ENCODE measurements around the gene TRAIP. TPM values are rescaled to one million over a fixed set of nuclear protein-coding genes. Genes with fewer than 3 reads are reported as not detected.
A peak's percentile ranks its signal among the peaks of the same experiment; 100 is the strongest.

TRAIP gene
- total RNA-seq, 1 donor = 1.4 TPM

DNA sequence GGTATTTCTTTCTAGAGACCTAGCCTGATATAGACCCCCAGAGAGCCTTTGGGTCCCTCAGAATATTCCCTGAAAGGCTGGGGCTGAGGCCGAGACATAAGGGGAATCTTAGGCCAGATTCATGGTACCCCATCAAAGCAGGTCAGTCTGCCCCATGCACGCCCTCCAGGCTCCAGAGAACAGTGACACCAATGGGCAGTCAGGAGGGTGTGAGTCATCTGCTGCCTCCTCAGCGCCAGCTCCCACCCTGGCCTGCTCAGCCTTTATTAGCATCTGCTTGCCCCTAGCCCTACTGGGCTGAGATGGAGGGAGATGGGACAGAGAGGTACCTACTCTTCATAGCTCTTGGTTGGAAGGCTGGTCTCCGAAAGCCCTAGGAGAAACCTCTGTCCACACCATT is 27.6 kb upstream of the TRAIP start:
- peak; percentile 95 for DNase-seq (ENCODE audit: insufficient read length, low spot score, missing footprints)
- TF ChIP-seq, protein P1, sequence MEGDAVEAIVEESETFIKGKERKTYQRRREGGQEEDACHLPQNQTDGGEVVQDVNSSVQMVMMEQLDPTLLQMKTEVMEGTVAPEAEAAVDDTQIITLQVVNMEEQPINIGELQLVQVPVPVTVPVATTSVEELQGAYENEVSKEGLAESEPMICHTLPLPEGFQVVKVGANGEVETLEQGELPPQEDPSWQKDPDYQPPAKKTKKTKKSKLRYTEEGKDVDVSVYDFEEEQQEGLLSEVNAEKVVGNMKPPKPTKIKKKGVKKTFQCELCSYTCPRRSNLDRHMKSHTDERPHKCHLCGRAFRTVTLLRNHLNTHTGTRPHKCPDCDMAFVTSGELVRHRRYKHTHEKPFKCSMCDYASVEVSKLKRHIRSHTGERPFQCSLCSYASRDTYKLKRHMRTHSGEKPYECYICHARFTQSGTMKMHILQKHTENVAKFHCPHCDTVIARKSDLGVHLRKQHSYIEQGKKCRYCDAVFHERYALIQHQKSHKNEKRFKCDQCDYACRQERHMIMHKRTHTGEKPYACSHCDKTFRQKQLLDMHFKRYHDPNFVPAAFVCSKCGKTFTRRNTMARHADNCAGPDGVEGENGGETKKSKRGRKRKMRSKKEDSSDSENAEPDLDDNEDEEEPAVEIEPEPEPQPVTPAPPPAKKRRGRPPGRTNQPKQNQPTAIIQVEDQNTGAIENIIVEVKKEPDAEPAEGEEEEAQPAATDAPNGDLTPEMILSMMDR (IDR thresholded peaks at IDR 0.05; ENCODE audit: extremely low read depth, low read depth, low read length) = no peak
- H2AFZ ChIP-seq (ENCODE audit: low read length) = no peak overlapping the region

DNA sequence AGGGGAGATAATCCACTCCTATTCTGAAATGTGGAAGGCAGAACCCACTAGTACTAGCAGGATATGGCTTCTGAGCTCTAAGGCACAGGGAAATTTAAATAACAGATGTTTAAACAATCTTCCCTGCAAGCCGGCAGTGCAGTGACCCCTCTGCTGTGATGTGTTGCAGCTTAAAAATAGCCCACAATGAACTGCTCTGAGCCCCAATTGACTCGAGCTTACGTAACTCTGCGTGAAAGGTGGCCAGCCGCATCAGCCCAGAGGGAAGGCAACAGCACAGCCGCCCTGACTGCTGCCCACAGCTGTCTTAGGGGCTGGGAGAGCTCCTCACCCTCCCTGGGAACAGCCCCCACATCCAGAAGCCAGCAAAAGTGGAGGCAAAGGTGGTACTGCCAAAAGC is 25.8 kb upstream of the TRAIP start:
- Histone ChIP-seq H3K4me2 (ENCODE audit: insufficient read depth, low read length) (no peak overlapping the region), H2AFZ (ENCODE audit: low read length) (no peak overlapping the region)

More for the DNA sequence above, 27.6 kb upstream of the TRAIP start:
- Histone ChIP-seq H3K36me3 (ENCODE audit: insufficient read depth, low read length) (no peaks in the 10 kb centered on the region), H3K27ac (ENCODE audit: low read depth, low read length) (no peak overlapping the region), H3K9me3 (ENCODE audit: low read depth, low read length) (no peaks in the 10 kb centered on the region), H3K4me3 (ENCODE audit: insufficient read depth, low read length) (no peak overlapping the region), H3K79me2 (ENCODE audit: insufficient read depth, low read length) (no peaks in the 10 kb centered on the region), H3K4me2 (ENCODE audit: insufficient read depth, low read length) (no peak overlapping the region), H3K27me3 (ENCODE audit: insufficient read depth, low read length) (peaks cover 15% of the 10 kb centered on the region), H3K4me1 (ENCODE audit: insufficient read depth, low read length) (no peaks in the 10 kb centered on the region), H4K20me1 (ENCODE audit: insufficient read depth, low read length) (no peaks in the 10 kb centered on the region)

DNA sequence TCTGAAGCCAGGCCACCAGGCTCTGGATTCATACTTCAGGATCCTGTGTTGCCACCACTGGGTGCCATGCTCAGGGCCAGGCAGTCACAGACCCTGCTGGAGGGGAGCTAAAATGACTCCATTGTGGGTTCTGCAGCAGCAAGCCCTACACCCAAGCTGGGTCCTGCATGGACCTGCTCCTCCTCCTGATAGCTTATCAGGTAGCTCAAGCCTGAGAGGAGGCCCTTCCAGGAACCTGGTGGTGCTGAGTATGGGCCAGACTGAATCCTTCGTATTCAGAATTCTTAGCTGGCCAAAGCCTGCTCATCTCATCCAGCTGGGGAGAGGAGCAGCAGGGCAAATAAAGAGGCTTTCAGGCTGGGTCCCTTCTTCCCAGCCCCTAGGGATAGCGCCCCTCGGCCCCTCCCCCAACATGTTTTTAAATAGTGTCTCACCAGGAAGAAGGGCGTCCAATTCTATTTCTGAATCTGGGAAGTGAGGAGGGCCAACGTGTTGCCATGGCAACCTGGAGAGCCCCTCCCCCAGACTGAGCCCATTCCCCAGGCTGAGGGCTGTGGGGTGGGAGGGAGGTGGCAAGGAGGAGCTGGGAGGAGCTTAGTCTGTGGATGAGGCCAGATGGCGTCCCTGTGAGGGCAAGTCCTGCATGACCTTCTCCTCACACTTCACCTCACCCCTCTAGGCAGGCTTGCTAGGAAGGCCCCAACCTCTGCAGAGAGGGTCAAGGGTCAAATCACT is 24.4 kb upstream of the TRAIP start:
- no peaks in the 10 kb centered on the region for H3K9me3 ChIP-seq (ENCODE audit: low read depth, low read length)
- no peaks in the 10 kb centered on the region for H4K20me1 ChIP-seq (ENCODE audit: insufficient read depth, low read length)
- no peak overlapping the region for H3K4me3 ChIP-seq (ENCODE audit: insufficient read depth, low read length)
- no peaks in the 10 kb centered on the region for H3K4me1 ChIP-seq (ENCODE audit: insufficient read depth, low read length)
- TF ChIP-seq, protein P1 (IDR thresholded peaks at IDR 0.05; ENCODE audit: extremely low read depth, low read depth, low read length) = no peak
- H3K27me3 ChIP-seq (ENCODE audit: insufficient read depth, low read length) = peaks cover 15% of the 10 kb centered on the region
- DNase-seq (ENCODE audit: insufficient read length, low spot score, missing footprints) = no peak
- no peaks in the 10 kb centered on the region for H3K79me2 ChIP-seq (ENCODE audit: insufficient read depth, low read length)
- no peak overlapping the region for H3K4me2 ChIP-seq (ENCODE audit: insufficient read depth, low read length)
- H3K36me3 ChIP-seq (ENCODE audit: insufficient read depth, low read length) = no peaks in the 10 kb centered on the region
- H2AFZ ChIP-seq (ENCODE audit: low read length) = no peak overlapping the region
- H3K27ac ChIP-seq (ENCODE audit: low read depth, low read length) = no peak overlapping the region

More for the DNA sequence above, 25.8 kb upstream of the TRAIP start:
- H3K9me3 ChIP-seq (ENCODE audit: low read depth, low read length) = no peaks in the 10 kb centered on the region
- H3K27me3 ChIP-seq (ENCODE audit: insufficient read depth, low read length) = peaks cover 15% of the 10 kb centered on the region
- H3K79me2 ChIP-seq (ENCODE audit: insufficient read depth, low read length) = no peaks in the 10 kb centered on the region
- no peak for DNase-seq (ENCODE audit: insufficient read length, low spot score, missing footprints)
- no peaks in the 10 kb centered on the region for H3K4me1 ChIP-seq (ENCODE audit: insufficient read depth, low read length)
- no peaks in the 10 kb centered on the region for H3K36me3 ChIP-seq (ENCODE audit: insufficient read depth, low read length)
- TF ChIP-seq, protein P1 (IDR thresholded peaks at IDR 0.05; ENCODE audit: extremely low read depth, low read depth, low read length) = no peak
- H4K20me1 ChIP-seq (ENCODE audit: insufficient read depth, low read length) = no peaks in the 10 kb centered on the region
- no peak overlapping the region for H3K4me3 ChIP-seq (ENCODE audit: insufficient read depth, low read length)
- H3K27ac ChIP-seq (ENCODE audit: low read depth, low read length) = no peak overlapping the region

DNA sequence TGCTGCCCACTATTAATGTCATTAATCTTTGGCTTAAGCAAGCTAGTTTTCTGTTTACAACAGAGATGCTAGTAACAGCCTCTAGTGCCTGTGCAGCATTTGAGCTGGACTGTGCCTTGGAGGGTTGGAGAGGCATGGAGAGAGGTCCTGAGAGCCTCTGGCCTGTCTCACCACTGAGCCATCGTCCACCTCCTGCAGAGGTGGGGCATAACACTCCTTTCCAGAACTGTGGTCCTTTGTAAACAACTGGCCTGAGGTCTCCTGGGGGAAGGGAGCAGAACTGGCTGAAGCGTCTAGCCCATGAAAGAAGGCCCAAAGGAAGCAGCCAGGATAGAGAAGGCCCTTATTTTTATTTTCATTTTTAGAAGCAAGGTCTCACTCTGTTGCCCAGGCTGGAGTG is 23.4 kb upstream of the TRAIP start:
- TF ChIP-seq, protein P1 (IDR thresholded peaks at IDR 0.05; ENCODE audit: extremely low read depth, low read depth, low read length) = no peak
- Histone ChIP-seq H4K20me1 (ENCODE audit: insufficient read depth, low read length) (no peaks in the 10 kb centered on the region), H3K4me2 (ENCODE audit: insufficient read depth, low read length) (no peak overlapping the region), H3K27me3 (ENCODE audit: insufficient read depth, low read length) (peaks cover 15% of the 10 kb centered on the region), H3K4me3 (ENCODE audit: insufficient read depth, low read length) (no peak overlapping the region), H3K9me3 (ENCODE audit: low read depth, low read length) (no peaks in the 10 kb centered on the region), H3K27ac (ENCODE audit: low read depth, low read length) (no peak overlapping the region), H3K79me2 (ENCODE audit: insufficient read depth, low read length) (no peaks in the 10 kb centered on the region), H3K4me1 (ENCODE audit: insufficient read depth, low read length) (no peaks in the 10 kb centered on the region), H3K36me3 (ENCODE audit: insufficient read depth, low read length) (no peaks in the 10 kb centered on the region), H2AFZ (ENCODE audit: low read length) (no peak overlapping the region)
- DNase-seq (ENCODE audit: insufficient read length, low spot score, missing footprints) = no peak

Measured in osteoblast (primary cell).